Stimulated activated CD8-positive, alpha-beta memory T cell treated with anti-CD3 and anti-CD28 coated beads, Interleukin-4, amount 100 ng/mL, for 1 hour (primary cell): ENCODE measurements around the gene LARP7.
"Not testable (repeated sequence)": the region's sequence is repeated elsewhere in the genome, so short reads cannot be mapped to it uniquely, and the experiment has no call there.

Experiments
- DNase-seq, 2 donors: peaks; one replicate each; pipeline ENCODE4 v3.0.0-alpha.2; 2020; ENCODE audit warnings: low read depth in 2 of 2, low spot score in 1 of 2

Gene LARP7

DNA sequence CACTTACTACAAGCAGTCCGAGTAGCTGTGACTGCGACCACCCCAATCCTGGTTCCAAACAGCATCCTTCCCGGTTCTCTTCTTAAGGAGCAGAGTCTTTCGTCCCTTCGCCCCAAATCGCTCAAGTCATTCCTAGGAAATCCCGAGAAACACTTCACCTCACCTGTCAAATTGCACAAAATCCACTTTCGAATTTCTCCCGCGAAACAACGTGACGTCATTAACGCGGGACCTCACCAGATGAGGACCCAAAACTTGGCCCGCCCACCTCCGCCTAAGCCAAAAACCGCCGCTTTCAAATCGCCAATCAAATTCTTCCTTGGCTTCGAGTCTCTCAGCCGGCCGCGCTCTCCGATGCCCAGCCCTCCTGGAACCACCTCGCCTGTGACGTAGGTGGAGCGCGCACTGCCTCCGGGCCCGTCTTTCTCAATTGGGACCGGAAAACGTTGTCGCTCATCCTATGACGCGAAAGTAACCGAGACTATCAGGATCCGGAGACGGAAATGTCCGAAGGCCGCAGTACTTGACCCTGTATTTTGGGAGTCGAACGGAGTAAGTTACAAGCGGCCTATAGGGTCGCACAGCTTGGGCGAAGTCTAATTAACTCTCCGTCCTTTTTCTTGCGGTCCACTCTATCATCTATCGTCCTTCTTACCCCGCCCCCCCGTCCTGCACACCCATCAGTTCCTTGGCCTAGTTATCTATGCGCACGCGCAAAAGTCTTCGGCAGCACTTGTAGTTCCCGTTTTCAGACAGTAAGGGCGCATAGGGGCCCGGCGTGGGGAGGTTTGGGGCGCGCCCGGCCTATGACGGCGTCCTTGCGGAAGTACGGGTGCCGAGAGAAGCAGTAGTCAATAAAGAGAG, at the start of gene LARP7, which contains the start of gene ZGRF1:
LARP7 (plus strand) TSS at position 456 of the 864 bp plus-strand sequence. CDS start 7,527 bp downstream, outside the sequence.
ZGRF1 (minus strand) TSS at position 222 of the 864 bp plus-strand sequence. CDS start 3,733 bp downstream, outside the sequence.
- DNase-seq = peak; percentile 95 to 96

DNA sequence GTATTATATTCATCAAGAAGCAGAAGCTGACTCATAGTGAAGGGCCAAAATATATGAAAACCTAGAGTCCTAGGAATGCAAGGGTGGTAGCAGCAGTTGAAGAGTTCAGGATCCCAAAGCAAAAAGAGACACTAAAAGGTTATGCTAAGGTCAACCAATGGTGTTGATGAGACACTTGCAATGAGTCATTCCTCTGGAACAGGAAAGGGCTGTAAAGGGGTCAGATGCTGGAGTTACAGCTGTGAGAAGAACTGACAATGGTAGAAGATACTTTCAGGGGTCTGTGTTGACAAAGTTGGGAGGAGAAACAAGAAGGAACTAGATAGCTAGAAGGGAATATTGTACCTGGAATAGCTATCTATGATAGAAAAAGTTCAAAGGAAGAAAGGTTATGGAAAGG, 47.7 kb upstream of the LARP7 start:
- DNase-seq = no peak

DNA sequence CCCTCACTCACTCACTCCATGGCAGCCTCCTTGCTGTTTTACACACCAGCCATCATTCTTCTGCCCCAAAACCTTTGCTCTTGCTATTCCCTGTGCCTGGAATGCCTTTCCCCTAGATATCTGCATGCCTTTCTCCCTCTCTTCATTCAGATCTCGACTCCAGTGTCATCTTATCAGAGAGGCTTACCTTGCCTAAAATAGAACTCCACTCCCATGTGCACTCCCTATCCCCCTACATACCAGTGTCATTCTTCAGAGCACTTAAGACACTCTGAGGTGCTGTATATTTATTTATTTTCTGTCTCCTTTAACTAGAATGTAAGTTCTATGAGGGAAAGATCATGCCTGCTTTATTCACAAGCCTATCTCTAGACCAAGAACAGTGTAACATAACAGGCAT, 45.4 kb upstream of the LARP7 start:
- no peak for DNase-seq

DNA sequence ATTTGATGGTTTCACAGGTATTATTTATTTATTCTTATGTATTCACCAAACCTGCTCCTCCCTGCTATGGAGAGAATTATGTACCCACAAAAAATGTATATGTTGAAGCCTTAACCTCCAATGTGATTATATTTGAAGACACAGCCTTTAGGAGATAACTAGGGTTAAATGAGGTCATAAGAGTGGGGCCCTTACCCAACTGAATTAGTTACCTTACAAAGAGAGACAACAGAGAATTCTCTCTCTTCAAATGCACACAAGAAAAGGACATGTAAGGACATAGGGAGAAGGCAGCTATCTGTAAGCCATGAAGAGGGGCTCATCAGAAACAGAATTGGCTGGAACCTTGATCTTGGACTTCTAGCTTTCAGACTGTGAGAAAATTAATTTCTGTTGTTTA, 44.2 kb upstream of the LARP7 start:
- no peak for DNase-seq

DNA sequence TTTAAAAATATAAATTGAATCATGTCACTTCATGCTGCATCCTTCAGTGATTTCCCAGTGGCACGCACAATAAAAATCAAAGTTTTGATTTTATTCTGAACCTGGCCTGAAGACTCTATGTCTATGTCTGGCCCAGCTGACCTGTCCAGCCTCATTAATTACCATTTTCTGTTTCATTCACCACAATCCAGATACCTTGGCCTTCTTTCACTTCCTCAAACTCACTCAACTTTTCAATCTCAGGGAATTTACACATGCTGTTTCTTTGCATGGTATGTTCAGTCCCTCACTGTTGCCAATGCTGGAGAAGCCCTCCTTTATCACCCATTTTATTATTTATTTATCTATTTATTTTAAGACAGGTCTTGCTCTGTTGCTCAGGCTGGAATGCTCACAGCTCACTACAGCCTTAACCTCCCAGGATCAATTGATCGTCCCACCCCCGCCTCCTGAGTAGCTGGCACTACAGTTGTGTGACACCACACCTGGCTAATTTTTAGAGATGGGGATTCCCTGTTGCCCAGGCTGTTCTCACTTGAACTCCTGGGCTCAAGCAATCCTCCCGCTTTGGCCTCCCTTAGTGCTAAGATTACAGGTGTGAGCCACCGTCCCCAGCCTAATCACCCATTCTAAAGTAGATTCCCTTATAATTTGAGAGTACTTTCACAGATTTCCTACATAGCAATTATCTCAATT, 43.4 kb upstream of the LARP7 start:
- DNase-seq = no peak

DNA sequence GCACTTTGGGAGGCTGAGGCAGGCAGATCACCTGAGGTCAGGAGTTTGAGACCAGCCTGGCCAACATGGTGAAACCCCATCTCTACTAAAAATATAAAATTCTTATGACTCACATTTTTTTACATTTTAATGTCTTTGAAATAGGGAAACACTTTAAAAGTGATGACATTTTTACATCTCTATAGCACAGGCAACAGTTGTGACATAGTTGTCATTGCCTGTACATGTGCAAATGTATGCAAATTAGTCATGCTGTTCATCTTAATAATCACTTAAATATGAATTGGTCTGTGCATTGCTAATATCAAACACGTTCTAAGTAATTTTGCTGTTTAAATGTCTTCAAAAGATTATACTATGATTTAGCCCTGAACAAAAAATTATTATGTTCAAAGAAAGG, 42.0 kb upstream of the LARP7 start:
- no peak for DNase-seq

DNA sequence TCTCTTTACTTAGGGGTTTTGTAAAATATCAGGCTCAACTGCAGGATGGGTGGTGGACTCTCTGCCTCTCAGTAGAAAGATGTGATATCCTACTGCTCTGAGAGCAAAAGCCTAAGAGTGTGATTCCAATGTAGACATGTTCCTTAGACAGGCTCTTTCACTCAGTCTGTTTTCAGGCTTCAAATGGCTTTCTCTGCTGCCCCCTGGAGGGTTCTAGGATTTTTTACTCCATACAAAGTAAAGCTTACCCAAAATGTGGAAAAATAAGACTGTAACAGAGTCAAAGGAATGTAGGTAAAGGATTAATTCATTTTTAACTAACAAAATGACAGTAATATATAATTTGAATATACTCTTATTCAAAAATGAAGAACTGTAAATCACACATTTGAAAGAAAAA, 32.4 kb upstream of the LARP7 start:
- DNase-seq = no peak

DNA sequence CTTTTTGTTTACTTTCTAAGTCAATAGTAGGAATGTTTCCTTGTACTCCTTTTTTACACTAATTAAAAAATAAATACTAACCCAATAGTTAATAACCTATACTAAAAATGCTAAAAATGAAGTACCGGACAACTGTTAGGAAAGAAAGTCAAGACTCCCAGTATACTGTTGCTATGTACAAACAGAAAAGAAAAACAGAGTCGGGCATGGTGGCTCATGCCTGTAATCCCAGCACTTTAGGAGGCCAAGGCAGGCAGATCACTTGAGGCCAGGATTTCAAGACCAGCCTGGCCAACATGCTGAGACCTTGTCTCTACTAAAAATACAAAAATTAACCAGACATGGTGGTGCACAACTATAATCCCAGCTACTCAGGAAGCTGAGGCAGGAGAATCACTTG, 24.1 kb upstream of the LARP7 start:
- not testable (repeated sequence) for DNase-seq

DNA sequence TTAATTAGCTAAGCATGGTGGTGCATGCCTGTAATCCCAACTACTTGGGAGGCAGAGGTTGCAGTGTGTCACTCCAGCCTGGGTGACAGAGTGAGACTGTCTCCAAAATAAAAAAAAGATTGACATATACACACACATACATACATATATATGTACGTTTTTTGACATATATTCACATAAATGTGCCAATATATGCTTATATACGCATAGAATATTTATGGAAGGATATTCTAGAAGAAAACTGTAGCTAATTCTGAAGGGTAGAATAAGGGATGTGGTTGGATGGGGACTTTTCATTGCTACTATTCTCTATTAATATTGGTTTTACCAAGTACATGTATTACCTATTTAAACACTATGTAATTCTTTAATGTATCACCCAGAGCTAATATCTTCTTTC, 20.0 kb upstream of the LARP7 start:
- DNase-seq = no peak

DNA sequence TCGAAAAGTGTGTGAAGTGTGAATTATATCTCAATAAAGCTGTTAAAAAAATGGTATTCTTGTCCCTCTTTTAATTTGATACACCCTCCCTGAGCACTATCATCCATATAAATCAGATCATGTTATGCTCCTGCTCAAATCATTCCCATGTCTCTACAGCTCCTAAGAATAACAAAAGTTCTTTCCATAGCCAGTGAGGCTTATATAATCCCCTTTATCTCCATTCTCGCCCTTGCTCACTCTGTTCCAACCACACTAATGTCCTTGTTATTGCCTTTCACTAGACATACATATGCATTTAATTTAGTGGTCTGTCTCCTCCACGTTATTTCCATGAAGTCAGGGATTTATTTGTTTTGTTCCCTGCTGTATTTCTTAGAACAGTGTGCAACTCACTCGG, 10.7 kb upstream of the LARP7 start:
- no peak for DNase-seq

DNA sequence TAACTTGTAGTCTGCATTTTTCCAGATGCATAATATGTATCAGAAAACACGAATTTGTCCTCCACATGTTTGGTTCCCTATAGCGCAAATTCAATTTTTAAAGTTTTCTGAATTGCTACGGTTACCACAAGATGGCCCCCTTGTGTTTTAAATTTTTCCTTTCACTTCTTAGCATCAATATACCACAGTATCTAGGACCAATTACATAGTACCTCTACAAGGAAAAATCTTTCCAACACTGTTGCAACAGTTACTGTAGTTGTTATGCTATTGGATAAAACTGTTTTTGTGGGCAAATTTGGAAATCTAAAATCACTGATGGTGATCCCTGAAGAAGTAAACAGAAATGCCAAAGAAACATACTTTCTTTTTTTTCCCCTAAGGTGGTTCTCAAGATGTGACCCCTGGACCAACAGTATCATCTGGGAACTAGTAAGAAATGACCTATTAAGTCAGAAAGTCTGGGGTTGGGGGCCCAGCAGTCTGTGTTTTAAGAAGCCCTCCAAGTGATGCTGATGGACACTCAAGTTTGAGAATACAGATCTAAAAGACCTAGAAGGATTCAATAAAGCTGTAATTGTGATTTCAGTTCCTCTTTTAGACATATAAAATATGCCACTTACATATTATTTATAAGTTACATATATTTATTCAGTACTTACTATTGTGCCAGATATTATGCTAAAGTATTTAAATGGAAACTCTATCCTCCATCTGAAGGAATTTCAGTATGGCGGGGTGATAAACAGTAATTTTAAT, 3.3 kb upstream of the LARP7 start:
- no peak for DNase-seq

DNA sequence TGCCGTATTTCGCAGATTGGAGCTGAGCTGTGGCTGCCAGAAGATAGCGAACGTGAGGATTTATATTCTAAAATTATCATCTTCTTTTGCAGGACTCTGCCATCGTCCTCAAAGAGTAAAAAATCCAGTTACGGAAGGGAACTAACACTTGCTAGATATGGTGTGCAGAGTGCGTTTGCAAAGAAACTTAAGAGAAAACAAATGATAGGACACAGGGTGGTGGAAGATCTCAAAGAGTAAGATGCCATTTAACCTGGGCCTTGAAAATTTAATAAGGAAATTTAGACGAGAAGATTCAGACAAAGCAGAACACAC, 566 bp downstream of the LARP7 start:
- no peak for DNase-seq

DNA sequence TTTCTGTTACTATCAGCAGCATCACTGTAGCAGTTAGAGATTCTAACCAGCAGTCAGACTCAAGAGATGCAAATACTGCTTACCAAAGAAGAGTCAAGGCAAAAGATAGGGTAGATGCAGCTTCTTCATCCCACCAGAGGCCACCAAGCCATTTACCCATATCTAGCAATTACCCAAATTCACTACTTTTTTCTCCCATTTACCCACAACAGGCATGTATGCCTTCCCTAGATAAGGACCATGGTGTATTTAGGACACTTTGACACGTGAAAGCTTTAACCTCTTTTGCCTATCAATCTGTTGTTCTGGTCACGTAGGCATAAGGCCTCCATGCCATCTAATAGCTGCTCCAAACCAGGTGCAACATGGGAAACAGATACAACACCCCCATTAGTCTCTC, 5.6 kb downstream of the LARP7 start:
- no peak for DNase-seq

DNA sequence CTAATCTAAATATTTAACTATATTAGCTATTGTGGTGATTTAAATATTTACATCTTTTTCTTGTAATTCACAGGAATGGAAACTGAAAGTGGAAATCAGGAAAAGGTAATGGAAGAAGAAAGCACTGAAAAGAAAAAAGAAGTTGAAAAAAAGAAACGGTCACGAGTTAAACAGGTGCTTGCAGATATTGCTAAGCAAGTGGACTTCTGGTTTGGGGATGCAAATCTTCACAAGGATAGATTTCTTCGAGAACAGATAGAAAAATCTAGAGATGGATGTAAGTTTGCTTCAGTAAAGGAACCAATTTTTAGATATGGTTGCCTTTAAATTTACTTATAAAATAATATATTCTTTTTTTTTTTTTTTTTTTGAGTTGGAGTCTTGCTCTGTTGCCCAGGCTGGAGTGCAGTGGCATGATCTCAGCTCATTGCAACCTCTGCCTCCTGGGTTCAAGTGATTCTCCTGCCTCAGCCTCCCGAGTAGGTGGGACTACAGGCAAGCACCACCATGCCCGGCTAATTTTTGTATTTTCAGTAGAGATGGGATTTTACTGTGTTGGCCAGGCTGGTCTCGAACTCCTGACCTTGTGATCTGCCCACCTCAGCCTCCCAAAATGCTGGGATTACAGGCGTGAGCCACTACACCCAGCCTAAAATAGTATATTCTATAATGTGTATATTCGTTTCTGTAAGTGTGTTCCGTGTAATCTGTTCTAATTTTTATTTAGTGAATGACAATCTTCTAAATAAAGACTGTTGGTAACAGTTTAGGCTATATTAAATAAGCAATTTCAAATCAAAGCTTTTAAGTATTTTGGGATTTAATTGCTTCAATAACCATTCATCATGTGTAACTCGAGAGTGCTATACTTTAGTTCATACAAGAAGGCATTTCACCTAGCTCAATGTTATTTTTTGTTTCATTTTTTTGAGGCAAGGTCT, 7.9 kb downstream of the LARP7 start:
- DNase-seq = not testable (repeated sequence)

DNA sequence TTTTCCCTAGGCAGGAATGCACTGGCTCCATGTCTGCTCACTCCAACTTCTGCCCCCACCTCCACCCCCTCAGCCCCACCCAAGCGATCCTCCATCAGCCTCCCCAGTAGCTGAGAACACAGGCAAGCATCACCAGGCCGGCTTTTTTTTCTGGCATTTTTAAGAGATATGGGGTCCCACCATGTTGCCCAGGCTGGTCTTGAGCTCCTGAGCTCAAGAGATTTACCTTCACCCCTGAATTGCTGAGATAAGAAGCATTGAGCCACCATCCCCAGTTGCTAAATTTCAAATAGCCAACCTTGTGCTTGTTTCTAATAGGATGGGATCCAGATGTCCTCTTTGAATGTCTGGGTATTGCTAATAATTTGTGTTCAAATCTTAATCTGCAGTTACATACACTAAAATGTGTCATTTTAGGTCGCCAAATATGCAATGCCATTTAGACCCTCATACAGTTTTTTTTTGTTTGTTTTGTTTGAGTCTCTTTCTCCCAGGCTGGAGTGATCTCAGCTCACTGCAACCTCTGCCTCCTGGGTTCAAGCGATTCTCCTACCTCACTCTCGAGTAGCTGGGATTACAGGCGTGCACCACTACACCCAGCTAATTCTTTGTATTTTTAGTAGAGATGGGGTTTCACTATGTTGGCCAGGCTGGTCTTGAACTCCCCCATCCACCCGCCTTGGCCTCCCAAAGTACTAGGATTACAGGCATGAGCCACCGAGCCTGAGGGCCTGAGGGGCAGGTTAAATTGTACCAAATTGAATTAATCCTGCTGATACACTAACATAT, 8.8 kb downstream of the LARP7 start:
- no peak for DNase-seq

DNA sequence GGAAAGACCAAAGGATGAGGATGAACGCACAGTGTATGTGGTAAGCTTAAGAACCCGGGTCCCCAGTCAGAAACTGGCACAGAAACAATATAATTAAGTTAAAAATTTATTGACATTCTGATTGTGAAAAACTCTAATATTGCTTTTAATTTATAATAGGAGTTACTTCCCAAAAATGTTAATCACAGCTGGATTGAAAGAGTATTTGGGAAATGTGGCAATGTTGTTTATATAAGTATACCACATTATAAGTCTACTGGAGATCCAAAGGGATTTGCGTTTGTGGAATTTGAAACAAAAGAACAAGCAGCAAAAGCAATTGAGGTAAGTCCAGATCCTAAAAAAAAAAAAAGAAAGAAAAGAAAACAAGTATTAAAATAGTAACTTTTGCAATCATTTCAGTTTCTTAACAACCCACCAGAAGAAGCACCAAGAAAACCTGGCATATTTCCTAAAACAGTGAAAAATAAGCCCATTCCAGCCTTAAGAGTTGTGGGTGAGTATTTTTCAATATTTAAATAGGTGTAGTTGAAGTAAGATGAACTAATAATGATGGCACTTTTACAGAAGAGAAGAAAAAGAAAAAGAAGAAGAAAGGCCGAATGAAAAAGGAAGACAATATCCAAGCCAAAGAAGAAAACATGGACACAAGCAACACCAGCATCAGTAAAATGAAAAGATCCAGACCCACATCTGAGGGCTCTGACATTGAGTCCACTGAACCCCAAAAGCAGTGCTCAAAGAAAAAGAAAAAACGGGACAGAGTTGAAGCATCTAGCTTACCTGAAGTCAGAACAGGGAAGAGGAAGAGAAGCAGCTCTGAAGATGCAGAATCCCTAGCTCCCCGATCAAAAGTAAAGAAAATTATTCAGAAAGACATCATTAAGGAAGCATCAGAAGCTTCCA, 9.9 kb downstream of the LARP7 start:
- DNase-seq = no peak

DNA sequence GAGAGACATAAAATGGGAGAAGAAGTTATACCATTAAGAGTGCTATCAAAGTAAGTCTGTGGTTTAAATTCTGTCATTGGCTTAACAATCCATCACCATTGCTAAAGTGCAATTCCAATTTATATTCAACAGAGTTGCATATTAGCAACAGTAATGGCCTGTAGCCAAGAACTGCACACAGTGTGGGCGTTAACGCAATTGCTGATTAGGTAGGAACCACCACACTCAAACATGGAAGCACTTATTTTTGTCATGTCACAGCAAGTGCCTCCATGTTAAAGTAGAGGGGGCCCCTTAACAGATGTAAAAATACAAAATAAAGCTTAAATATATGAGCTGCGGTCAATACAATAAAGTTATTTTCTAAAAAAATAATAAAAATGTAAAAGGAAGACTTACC, 10.8 kb downstream of the LARP7 start:
- no peak for DNase-seq

DNA sequence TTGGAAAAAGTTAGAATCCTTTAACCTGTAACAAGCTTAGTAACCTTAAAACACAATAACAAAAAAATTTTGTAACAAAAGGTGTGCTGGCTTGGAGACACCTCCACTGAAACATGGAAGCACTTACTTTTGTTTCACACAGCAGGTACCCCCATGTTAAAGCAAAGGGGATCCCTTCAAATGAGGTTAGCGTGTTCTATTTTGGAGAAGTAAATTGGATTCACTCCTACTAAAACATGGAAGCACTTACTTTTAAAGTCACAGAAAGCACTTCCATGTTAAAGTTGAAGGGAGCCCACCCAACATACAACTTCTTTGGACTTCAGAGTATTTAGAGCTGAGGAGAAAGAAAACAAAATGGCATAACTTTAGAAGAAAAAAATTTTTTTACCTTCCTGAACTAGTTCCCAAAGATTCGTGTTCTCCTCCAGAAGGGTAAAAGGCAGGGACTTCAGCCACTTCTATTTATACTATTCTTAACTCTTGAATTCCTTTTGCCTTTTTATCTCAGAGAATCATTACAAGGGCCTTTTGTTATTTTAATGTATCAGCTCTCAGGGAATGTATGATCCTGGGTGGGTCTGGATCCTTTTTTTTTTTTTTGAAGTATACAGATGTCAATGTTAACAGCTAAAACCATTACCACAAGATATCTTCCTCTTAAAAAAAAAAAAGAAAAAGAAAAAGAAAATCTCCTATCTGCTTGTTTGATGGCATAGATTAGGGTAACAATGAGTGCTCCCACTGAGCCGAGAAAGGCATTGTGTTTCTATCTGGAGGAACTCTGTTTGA, 11.5 kb downstream of the LARP7 start:
- DNase-seq = no peak
